ENCODE measurements around the gene YRDC.

DNA sequence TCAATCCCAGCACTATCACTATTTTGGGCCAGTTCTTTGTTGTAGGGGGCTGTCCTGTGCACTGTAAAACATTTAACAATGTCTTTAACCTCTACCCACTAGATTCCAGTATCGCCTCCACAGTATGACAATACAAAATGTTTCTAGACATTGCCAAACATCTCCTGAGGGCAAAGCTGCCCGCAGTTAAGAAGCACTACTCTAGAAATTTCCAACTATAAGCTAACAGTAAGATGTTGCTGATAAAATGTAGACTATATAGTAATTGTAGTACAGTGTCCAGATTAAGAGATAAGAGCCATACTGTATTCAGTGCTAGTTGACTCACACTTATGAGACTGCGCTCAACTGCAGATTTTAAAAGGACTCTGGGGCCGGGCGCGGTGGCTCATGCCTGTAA is 46.4 kb upstream of the YRDC start:
- TF ChIP-seq, protein P1, sequence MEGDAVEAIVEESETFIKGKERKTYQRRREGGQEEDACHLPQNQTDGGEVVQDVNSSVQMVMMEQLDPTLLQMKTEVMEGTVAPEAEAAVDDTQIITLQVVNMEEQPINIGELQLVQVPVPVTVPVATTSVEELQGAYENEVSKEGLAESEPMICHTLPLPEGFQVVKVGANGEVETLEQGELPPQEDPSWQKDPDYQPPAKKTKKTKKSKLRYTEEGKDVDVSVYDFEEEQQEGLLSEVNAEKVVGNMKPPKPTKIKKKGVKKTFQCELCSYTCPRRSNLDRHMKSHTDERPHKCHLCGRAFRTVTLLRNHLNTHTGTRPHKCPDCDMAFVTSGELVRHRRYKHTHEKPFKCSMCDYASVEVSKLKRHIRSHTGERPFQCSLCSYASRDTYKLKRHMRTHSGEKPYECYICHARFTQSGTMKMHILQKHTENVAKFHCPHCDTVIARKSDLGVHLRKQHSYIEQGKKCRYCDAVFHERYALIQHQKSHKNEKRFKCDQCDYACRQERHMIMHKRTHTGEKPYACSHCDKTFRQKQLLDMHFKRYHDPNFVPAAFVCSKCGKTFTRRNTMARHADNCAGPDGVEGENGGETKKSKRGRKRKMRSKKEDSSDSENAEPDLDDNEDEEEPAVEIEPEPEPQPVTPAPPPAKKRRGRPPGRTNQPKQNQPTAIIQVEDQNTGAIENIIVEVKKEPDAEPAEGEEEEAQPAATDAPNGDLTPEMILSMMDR (IDR thresholded peaks at IDR 0.05; ENCODE audit: insufficient read depth, low read length): no peak
- TF ChIP-seq, protein P2, sequence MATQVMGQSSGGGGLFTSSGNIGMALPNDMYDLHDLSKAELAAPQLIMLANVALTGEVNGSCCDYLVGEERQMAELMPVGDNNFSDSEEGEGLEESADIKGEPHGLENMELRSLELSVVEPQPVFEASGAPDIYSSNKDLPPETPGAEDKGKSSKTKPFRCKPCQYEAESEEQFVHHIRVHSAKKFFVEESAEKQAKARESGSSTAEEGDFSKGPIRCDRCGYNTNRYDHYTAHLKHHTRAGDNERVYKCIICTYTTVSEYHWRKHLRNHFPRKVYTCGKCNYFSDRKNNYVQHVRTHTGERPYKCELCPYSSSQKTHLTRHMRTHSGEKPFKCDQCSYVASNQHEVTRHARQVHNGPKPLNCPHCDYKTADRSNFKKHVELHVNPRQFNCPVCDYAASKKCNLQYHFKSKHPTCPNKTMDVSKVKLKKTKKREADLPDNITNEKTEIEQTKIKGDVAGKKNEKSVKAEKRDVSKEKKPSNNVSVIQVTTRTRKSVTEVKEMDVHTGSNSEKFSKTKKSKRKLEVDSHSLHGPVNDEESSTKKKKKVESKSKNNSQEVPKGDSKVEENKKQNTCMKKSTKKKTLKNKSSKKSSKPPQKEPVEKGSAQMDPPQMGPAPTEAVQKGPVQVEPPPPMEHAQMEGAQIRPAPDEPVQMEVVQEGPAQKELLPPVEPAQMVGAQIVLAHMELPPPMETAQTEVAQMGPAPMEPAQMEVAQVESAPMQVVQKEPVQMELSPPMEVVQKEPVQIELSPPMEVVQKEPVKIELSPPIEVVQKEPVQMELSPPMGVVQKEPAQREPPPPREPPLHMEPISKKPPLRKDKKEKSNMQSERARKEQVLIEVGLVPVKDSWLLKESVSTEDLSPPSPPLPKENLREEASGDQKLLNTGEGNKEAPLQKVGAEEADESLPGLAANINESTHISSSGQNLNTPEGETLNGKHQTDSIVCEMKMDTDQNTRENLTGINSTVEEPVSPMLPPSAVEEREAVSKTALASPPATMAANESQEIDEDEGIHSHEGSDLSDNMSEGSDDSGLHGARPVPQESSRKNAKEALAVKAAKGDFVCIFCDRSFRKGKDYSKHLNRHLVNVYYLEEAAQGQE (IDR thresholded peaks at IDR 0.05; ENCODE audit: insufficient replicate concordance, low read depth): no peak
- no peak for TF ChIP-seq GABPA (IDR thresholded peaks at IDR 0.05; ENCODE audit: low read depth)
